Non-pigmented ciliary epithelial cell (primary cell): ENCODE data around the gene KPNA3.
"Not testable (repeated sequence)": the region's sequence is repeated elsewhere in the genome, so short reads cannot be mapped to it uniquely, and the experiment has no call there.

Experiments
- DNase-seq: peaks from one replicate; pipeline ENCODE4 v3.0.0-alpha.2; 2010; ENCODE audit warnings: low read depth

The KPNA3 gene

GRCh38 chr13:49807681-49808080 lies 15.2 kb upstream of the KPNA3 start:
- DNase-seq, result no peak

GRCh38 chr13:49806126-49806536 lies 13.6 kb upstream of the KPNA3 start:
- DNase-seq, result no peak

- DNase-seq, result not testable (repeated sequence)
Observed at GRCh38 chr13:49803047-49803446, 10.6 kb upstream of the KPNA3 start.

GRCh38 chr13:49802426-49802825 lies 9.9 kb upstream of the KPNA3 start:
- no peak for DNase-seq

- no peak for DNase-seq
Observed at GRCh38 chr13:49791711-49792549, 552 bp downstream of the KPNA3 start.

GRCh38 chr13:49791315-49791710 lies 1.2 kb downstream of the KPNA3 start:
- DNase-seq, result no peak

GRCh38 chr13:49789968-49790367 lies 2.5 kb downstream of the KPNA3 start:
- DNase-seq, result no peak

GRCh38 chr13:49786401-49787008 lies 6.0 kb downstream of the KPNA3 start:
- no peak for DNase-seq

- DNase-seq, result no peak
Observed at GRCh38 chr13:49784886-49785570, 7.5 kb downstream of the KPNA3 start.

- no peak for DNase-seq
Observed at GRCh38 chr13:49783865-49784264, 8.6 kb downstream of the KPNA3 start.

GRCh38 chr13:49782784-49783183 lies 9.7 kb downstream of the KPNA3 start:
- no peak for DNase-seq

GRCh38 chr13:49781806-49782205 lies 10.7 kb downstream of the KPNA3 start:
- no peak for DNase-seq

- DNase-seq, result no peak
Observed at GRCh38 chr13:49779721-49780120, 12.8 kb downstream of the KPNA3 start.

- DNase-seq, result no peak
Observed at GRCh38 chr13:49777746-49778614, 14.5 kb downstream of the KPNA3 start.

GRCh38 chr13:49776871-49777270 lies 15.6 kb downstream of the KPNA3 start:
- DNase-seq, result no peak

- DNase-seq, result no peak
Observed at GRCh38 chr13:49774376-49775005, 18.0 kb downstream of the KPNA3 start.

- no peak for DNase-seq
Observed at GRCh38 chr13:49772828-49773227, 19.7 kb downstream of the KPNA3 start.

GRCh38 chr13:49761811-49762210 lies 30.7 kb downstream of the KPNA3 start:
- DNase-seq, result not testable (repeated sequence)

GRCh38 chr13:49760558-49760957 lies 31.9 kb downstream of the KPNA3 start:
- DNase-seq, result no peak

- no peak for DNase-seq
Observed at GRCh38 chr13:49759503-49759902, 33.0 kb downstream of the KPNA3 start.

GRCh38 chr13:49756263-49756662 lies 36.2 kb downstream of the KPNA3 start:
- no peak for DNase-seq

- DNase-seq, result no peak
Observed at GRCh38 chr13:49754146-49754545, 38.3 kb downstream of the KPNA3 start.
